CD4-positive, alpha-beta T cell treated with Interleukin-6 for 4 hours (primary cell): ENCODE measurements around the gene ZSCAN31.
"Not testable (repeated sequence)": the region's sequence is repeated elsewhere in the genome, so short reads cannot be mapped to it uniquely, and the experiment has no call there.

Experiments used
- DNase-seq: peaks from one replicate; pipeline ENCODE4 v3.0.0-alpha.2; 2020; ENCODE audit warnings: mixed read lengths

ZSCAN31 gene

DNA sequence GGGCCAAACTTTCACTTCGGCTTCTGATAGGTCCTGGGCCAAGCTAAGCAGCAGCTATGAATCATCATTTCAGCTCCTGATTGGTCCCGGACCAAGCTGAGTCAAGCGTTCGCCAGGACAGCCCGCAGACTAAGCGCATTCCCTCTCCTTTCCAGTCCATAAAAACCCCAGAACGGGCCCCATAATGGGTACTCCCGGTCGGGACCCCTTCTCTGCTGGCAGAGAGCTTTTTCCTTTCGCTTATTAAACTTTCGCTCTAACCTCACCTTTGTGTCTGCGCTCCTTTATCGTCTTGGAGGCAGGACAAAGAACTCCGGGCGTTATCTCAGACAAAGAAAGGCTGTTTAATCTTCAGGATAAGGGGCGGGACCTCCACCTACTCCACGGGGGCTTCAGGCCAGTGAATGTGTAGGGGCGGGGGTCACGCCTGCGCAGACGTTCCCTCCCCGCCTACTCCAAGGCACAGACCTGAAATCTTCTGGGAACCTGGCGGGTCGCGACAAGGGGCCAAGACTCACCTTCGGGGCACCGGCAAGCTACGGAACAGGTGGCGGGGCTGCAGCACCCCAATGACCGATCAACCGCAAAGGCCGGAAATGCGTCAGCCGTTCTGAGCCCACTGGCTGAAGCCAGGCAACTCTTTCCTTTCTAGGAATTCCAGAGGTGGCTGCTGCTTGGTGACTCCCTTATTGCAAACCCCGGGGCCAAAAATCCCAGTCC is at the start of gene ZSCAN31:
TSS of gene ZSCAN31 (minus strand) at position 585 of the 720 bp plus-strand sequence. CDS start 6,465 bp downstream, outside the sequence.
- peak; percentile 85 for DNase-seq

DNA sequence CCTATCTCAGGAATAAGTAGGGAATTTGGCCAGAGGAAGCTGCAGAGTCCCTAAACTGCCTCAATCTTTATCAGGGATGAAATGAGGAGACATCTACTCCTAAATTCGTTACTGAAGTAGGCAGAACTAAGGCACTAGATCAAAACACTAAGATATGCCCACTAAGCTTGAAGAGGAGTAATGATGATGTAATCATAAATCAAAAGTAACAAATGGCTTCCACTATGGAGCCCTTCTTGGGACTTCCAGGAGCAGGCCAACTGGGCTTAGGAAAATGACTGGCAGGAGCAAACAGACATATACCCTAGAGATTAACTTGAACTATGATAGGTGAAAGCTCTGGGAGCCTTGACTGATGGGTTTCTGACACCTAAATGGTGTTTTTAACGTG is 48.2 kb upstream of the ZSCAN31 start:
- no peak for DNase-seq

DNA sequence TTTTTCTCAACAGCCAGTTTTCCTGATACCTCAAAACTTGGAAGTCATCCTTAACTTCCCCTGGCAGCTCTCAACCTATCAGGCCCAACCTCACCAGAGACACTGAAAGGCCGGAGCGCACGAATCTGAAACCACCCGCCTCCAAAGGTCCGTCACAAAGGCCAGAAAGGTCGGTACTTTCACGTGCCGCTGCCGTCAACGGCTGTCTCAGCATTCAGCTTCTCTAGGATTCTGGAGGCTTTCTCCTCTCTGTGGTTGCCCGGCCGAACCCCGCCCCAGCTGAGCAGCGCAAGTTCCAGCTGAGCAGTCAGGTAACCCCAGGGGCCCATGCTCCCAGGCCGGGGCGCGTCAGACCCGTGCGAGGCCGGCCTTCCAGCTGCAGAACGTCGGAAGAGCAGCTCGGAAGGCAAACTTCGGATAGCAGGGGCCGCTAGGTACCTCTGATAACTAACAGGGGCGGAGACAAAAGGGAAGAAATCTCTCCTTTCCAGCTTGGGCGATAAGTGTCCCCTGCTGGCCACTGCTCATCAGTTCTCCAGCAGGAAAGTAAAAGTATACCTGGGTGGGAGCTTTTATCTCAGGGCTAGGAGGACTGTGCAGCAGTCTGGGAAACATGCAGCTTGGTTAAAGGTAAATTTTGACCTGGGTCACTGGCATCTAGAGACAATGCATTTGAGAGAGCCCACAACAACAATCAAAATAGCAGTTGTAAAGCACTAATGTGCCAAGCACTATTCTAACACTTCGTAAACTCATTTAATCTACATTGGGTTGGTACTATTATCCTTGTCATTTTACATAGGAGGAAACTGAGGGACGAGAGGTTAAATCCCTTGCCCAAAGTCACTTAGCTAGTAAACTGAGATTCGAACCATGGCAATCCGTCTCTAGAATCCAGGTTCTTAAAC is 47.5 kb upstream of the ZSCAN31 start:
- peak; percentile 37 for DNase-seq

DNA sequence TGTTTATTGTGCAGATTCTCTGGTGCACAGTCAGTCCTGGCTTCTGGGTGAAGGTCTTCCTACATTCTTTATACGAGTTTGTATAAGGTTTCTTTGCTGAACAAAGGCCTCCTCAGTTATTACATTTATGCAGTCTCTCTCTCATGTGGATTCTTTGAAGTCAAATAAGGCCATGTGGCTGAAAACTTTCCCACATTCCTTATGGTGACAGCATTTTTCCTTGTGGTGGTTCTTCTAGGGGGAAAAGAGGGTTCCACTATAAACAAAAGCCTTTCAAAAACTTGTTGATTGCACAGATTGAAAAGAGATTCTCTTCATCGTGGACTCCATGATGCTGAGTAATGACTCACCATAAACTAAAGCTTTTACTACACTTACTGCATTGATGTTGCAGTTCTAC is 44.4 kb upstream of the ZSCAN31 start:
- no peak for DNase-seq

DNA sequence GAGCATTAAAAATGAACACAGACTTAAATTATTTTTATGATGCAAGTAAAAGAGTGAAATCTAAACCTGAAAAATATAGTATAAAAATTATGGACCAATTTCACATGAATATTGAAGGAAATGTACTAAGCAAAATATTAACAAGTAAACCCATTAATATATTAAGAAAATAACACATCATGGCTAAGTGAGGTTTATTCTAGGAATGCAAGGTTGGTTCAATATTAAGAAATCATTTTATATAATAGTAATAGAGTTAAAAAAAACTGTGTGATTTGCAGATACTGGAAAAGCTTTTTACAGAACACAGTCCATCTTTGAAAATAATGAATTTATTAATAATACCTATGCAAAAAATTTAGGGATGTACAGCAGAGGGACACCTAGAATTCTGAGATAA is 42.7 kb upstream of the ZSCAN31 start:
- DNase-seq, result no peak

DNA sequence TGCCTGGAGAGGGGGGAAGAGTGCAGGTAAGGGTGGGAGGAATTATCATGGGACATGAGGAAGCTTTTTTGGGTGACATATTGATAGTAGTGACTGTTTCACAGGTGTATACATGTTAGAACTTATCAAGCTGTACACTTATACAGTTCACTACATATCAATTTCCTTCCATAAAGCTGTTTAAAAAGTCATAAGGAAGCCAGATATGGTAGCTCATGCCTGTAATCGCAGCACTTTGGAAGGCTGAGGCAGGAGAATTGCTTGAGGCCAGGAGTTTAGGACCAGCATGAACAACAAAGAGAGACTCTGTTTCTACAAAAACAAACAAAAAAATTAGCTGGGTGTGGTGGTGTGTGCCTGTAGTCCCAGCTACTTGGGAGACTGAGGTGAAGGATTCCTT is 41.9 kb upstream of the ZSCAN31 start:
- DNase-seq, result no peak

DNA sequence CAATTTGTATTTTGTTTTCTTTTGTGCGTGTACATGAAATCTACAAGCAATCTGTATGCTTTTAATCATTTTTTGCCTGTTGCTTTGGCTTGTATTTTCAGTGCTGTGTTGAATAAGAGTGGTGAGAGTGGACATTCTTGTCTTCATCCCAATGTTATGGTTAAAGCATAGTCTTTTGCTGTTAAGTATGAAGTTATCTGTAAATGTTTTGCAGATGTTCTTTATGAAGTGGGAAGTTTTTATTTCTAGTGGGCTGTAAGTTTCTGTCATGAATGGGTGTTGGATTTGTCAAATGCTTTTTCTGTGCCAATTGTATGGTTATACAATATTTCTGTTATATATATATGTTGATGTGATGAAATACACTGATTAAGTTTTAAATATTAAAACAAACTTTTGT is 38.0 kb upstream of the ZSCAN31 start:
- no peak for DNase-seq

DNA sequence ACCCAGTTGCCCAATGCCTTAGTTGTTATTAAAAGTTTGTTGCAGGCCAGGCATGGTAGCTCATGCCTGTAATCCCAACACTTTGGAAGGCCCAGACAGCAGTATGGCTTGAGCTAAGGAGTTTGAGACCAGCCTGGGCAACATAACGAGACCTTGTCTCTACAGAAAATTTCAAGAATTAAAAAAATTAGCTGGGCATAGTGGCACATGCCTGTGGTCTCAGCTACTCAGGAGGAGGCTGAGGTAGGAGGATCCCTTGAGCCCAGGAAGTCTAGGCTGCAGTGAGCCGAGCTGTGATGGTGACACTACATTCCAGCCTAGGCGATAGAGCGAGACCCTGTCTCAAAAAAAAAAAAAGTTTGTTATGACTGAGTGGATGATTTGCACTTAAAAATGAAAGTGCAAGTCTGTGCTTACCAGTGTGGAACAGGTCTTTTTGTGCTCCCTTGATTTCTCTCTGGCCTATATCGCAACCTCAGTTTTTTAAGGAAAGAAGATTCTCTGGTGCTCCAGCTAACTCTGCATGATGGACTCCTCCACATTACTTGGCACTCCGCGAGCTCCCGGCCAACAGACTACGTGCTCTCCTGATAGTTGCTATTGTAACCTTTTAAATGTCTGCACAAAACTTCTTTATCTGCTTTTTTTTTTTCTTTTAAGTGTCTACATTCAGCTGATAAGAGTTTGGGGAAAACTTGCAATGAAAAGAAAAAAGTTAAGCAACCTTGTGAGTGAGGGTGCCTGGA is 35.9 kb upstream of the ZSCAN31 start:
- DNase-seq, result no peak

DNA sequence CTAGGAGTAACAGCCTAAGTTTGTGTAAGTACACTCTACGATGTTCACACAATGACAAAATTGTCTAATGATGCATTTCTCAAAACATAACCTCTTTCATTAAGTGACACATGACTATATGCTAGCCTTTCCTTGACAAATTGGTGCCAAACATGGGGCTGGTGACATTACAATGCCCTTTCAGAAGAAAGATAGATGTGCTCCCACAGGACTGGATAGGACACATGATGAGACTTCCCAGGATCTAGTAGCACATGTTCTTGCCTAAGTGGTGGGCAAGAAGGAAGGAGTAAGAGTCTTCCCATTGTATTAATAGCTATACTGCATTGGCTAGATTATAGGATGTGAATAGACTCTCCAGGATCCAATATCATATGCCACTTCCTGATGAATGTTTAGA is 35.3 kb upstream of the ZSCAN31 start:
- DNase-seq, result no peak

DNA sequence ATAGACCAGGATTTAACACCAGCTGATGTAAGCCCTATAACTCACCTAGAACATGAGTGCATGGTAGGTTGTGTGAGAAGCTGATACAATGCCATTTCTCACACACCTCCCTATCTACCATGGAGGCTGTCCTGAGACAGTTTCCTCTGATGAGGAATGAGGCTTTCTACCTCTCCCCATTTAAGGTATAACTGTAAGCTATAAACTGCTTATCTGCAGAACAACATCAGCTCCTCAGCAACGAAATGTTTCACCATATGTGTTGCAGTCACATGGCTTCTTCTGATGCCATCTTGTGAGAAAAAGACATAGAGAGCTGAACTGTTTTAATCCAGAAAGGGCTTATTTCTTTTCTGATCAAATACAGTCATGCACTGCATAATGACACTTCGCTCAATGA is 34.5 kb upstream of the ZSCAN31 start:
- no peak for DNase-seq

DNA sequence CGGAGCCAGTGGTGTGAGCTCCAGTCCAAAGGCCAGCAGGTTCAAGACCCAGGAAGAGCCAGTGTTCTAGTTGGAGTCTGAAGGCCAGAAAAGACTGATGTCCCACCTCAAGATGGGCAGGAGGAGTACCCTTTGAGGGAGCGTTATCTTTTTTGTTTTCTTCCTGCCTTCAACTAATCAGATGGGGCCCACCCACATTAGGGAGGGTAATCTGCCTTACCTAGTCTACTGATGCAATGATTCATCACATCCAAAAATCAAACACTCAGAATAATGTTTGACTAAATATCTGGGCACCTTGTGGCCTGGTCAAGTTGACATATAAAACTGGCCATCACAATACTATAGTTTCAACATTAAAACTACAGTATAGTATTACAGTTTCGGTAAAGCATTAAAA is 33.5 kb upstream of the ZSCAN31 start:
- no peak for DNase-seq

DNA sequence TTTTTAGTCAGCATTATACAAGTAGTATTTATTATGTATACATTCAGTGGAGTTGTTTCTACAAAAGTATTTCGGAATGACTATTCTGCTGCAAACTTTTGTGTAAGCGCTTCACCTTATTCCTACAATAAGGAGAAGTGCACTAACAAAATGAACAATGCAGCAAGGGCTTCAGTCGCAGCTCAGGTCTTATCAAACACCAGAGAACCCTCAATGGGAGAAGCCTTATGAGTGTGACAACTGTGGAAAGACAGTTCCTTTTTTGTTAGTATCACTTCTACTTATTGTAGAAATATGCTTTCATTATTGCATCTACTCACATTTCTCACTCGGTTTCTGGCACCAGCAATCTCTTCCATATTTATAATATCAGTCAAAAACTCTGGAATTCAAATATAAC is 32.6 kb upstream of the ZSCAN31 start:
- DNase-seq, result no peak

DNA sequence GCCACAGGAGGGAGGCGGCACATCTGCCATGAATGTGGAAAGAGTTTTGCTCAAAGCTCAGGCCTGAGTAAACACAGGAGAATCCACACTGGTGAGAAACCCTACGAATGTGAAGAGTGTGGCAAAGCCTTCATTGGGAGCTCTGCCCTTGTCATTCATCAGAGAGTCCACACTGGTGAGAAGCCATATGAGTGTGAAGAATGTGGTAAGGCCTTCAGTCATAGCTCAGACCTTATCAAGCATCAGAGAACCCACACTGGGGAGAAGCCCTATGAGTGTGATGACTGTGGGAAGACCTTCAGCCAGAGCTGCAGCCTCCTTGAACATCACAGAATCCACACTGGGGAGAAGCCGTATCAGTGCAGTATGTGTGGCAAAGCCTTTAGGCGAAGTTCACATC is 29.6 kb upstream of the ZSCAN31 start:
- not testable (repeated sequence) for DNase-seq

DNA sequence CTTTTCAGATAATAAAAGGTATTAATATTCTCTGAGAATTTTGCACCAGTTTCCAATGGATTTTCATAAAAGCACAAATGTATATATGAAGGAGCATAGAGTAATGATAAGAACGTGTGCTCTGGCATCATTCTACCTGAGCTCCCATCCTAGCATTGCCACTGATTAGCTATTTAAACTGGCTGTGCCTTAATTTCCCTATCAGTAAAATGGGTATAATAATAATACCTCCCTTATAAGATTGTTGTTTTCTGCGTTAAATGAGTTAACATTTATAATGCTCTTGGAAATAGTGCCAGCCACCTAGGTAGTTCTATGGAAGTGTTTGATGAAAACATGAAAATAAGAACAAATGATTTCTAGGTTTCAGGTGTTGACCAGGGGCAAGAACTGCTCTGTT is 25.0 kb upstream of the ZSCAN31 start:
- DNase-seq, result no peak

DNA sequence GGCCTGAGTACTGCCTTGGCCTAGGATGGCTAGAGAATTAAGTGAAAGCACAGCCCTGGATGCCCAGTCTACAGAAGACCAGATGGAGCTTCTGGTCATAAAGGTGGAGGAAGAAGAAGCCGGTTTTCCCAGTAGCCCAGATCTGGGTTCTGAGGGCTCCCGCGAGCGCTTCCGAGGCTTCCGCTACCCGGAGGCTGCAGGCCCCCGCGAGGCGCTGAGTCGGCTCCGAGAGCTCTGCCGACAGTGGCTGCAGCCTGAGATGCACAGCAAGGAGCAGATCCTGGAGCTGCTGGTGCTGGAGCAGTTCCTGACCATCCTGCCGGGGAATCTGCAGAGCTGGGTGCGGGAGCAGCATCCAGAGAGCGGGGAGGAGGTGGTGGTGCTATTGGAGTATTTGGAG is 23.6 kb upstream of the ZSCAN31 start:
- DNase-seq, result not testable (repeated sequence)

DNA sequence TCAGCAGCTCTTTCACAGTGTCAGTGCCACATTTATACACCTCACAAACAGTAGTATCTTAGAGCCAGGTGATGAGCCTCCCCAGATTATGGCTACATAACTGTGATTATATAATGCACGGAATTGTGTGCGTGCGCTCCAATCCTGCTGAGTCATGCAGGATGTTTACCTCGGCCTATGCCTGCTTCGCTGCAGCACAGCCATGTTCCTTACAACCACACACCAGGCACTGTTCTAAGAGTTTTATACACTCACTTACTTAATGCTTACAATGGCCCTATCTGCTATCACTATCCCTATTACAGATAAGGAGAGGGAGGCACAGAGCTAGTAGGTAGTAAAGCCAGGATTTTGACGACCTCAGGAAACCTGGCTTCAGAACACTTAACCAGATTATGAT is 21.1 kb upstream of the ZSCAN31 start:
- DNase-seq, result no peak

DNA sequence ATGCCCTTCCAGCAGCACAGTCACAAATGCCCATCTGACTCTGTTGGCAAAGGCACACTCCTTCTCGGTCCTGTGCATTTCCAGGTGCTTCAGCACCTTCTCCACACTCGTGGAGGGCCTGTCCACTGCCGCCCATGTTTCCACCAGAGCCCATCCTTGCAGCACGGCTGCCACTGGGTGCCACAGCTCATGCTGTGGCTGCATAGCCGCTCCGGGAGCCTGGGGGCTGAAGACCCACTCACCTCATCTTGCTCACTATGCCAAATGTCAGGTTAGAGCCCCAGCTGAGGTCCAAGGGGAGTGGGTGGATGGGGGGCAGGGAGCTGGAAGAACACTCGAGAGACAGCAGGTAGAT is 20.7 kb upstream of the ZSCAN31 start:
- no peak for DNase-seq

DNA sequence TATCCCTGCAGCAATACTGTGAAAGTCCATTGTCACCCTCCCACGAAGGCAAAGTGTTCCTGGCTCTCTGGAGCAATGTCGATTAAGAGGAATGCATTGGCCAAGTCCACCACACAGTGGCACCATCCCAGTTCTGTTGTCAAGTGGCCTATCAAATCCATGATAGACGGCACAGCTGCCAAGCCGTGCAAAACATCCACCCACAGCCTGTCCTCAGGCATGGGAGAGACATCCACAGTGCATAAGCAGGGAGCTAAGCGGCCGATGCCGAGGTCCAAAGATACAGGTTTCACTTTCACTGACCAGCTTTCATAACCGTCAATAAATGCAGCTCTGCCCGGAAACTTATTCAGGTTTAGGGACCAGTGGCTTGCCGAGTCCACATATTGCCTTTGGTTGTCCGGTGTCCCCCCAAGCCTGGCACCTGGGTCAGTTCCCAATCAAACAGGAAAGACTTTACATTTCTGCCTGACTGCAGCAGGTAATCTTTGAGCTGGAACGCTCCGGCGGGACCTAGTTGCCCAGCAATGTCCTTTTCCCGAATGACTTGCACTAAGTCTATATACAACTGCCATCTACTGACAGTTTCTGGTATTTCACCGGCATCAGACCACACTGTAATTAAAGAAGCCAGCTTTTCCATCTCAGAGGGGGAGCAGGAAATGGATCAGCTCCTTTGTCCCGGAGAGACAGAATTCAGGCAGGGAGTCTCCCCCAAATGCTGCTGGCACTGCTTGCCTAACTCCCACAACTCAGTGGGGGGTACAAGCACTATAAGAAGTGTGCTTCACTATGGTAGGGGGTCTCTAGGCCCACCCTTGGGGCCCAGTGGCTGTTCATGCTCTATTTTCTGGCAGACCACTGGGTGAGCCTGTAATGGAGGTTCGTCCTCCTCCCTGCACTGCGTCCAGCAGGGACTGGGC is 20.1 kb upstream of the ZSCAN31 start:
- DNase-seq, result peak; percentile 67

DNA sequence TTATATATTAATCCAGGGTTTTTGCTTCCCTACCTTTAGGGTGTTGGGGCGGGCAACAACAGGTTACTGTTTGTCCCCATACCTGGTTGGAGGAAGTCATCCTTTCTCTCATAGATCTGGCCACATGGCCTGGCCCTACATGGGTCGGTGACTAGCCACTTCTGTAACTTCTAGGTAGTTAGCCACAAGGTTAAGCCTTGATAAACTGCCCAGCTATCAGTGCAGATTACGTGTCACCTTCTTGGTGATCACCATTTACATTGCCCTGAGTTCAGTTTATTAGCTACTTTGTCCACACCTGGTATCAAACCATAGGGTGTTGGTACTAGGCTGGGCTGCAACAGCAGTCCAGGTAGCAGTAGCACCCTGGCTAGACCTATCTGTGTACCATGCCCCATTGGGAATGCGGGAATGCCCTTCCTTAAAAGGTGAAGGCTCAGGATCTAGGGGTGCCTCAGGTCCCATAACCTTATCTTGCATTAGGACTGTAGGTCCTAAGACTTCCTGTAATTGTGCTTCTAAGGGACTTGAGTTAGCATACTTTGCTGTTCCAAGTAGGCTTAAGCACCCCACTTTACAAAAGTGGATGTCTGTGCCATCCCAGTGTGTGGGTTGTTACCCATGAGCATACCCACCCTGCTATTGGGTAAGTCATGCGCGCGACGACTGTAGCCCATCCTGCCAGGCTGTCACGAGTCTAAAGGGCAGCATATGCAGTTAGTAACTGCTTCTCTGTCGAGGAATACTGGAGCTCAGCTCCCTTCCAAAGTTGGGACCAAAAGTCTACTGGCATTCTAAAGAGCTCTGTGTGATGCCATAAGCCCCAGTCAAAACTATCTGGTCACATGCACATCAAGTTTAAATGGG is 19.0 kb upstream of the ZSCAN31 start:
- DNase-seq, result no peak

DNA sequence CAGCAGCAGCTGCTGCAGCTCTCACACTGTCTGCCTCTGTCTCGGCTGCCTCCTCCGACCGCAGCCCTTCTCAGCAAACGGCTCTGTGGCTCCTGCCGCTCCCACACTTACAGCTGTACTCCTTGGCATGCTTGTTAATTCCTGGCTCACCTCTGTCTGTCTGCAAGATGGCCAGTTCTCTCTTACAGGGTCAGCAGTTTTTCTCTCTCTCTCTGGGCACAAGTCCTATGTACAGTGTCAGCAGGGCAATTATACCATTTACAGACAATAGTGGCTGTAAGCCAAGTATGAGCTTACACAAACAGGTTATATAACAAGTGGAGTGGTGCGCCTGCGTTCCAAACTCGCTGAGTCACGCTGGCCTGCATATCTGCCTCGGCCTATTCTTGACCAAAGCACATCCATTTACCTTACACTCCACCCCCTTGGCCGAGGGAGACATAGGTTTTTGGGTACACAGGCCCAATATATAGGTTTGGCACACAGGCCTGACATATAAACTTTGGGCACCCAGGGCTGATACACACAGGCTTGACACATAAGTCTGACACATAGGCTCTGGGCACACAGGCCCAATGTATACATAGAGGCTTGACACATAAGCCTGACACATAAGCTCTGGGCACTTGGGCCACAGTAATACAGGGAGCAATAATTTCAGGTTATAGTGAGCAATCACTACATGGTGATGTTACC is 18.2 kb upstream of the ZSCAN31 start:
- DNase-seq, result no peak

DNA sequence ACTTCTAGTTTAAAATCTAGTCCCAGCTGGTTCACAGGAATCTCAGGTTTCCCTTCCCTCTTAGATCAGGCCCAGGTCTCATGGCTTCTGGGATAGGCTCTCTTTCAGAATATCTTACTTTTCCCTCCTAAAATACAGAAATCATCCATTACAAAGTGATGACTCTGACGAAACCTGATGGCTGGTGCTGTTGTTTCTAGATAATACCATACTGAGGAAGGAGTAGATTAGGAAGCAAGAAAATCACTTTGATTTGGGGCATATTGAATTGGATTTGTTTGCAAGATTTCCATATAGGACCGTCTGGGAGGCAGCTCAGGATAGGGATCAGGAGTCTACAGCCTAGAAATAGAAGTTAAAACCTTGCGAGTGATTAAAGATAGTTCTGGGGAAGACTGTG is 17.4 kb upstream of the ZSCAN31 start:
- no peak for DNase-seq
